SK-N-SH treated with all-trans-retinoic acid at 6 μM for 48 hours (cell line): Measurements from ENCODE around the gene MNT.

Experiments
- ATAC-seq: fragments of 200-7000 bp; cut with Tn5 transposase; 3 replicates; pipeline ENCODE4 v1.9.1; 2020; ENCODE audit warnings: mild to moderate bottlenecking, moderate library complexity
- ARNTL ChIP-seq: fragments of 450-650 bp; formaldehyde crosslinking; IDR thresholded peaks from 2 replicates; pipeline ENCODE4 v1.5.0; 2020; ENCODE audit warnings: low read depth, mild to moderate bottlenecking, moderate library complexity, borderline replicate concordance
- ESRRG ChIP-seq: fragments of 250-450 bp; sonication (Bioruptor Pico); IDR thresholded peaks from 2 replicates; pipeline ENCODE4 v1.6.1; 2021; ENCODE audit warnings: mild to moderate bottlenecking
- ISL1 ChIP-seq: fragments of 250-450 bp; sonication (Bioruptor Pico); IDR thresholded peaks from 2 replicates; pipeline ENCODE4 v2.1.2; 2022; ENCODE audit warnings: mild to moderate bottlenecking, moderate library complexity
- PPARA ChIP-seq: fragments of 250-450 bp; sonication (Bioruptor Pico); IDR thresholded peaks from 2 replicates; pipeline ENCODE4 v1.5.0; 2020; ENCODE audit warnings: mild to moderate bottlenecking, borderline replicate concordance
- RARB ChIP-seq: fragments of 250-450 bp; sonication (Bioruptor Pico); IDR thresholded peaks from 2 replicates; pipeline ENCODE4 v1.8.0; 2021; ENCODE audit warnings: mild to moderate bottlenecking, moderate library complexity
- TCF4 ChIP-seq: fragments of 250-450 bp; sonication (Bioruptor Pico); IDR thresholded peaks from 2 replicates; pipeline ENCODE4 v1.8.0; 2021; ENCODE audit warnings: mild to moderate bottlenecking, moderate library complexity, borderline replicate concordance
- TOX ChIP-seq: fragments of 250-450 bp; sonication (Bioruptor Pico); IDR thresholded peaks from 2 replicates; pipeline ENCODE4 v1.8.0; 2021; ENCODE audit warnings: mild to moderate bottlenecking, moderate library complexity, borderline replicate concordance
- ZC3H10 ChIP-seq: fragments of 250-450 bp; sonication (Bioruptor Pico); IDR thresholded peaks from 2 replicates; pipeline ENCODE4 v1.5.1; 2021; ENCODE audit warnings: mild to moderate bottlenecking, moderate library complexity
- ZFP30 ChIP-seq: fragments of 450-650 bp; formaldehyde crosslinking; IDR thresholded peaks from 2 replicates; pipeline ENCODE4 v1.5.0; 2022; ENCODE audit warnings: mild to moderate bottlenecking, moderate library complexity
- ZNF565 ChIP-seq: fragments of 450-650 bp; formaldehyde crosslinking; conservative IDR thresholded peaks from 2 replicates; pipeline ENCODE4 v1.5.0; 2020; ENCODE audit warnings: low read depth, mild to moderate bottlenecking, moderate library complexity
- TF ChIP-seq, protein P1 (sequence below): fragments of 250-450 bp; sonication (Bioruptor Pico); IDR thresholded peaks from 2 replicates; pipeline ENCODE4 v1.5.1; 2021; ENCODE audit warnings: mild to moderate bottlenecking, moderate library complexity
- TF ChIP-seq, protein P2 (sequence below): fragments of 250-450 bp; sonication (Bioruptor Pico); IDR thresholded peaks from 2 replicates; pipeline ENCODE4 v1.5.0; 2020; ENCODE audit warnings: mild to moderate bottlenecking, moderate library complexity
- TF ChIP-seq, protein P3 (sequence below): fragments of 250-450 bp; sonication (Bioruptor Pico); IDR thresholded peaks from 2 replicates; pipeline ENCODE4 v1.5.1; 2020; ENCODE audit warnings: low read depth, mild to moderate bottlenecking, moderate library complexity
- TF ChIP-seq, protein P4 (sequence below): fragments of 250-450 bp; sonication (Bioruptor Pico); IDR thresholded peaks from 2 replicates; pipeline ENCODE4 v1.8.0; 2020; ENCODE audit warnings: mild to moderate bottlenecking, moderate library complexity, borderline replicate concordance
- TF ChIP-seq, protein P5 (sequence below): fragments of 250-450 bp; sonication (Bioruptor Pico); IDR thresholded peaks from 2 replicates; pipeline ENCODE4 v1.8.0; 2021; ENCODE audit warnings: low read depth, mild to moderate bottlenecking, moderate library complexity, borderline replicate concordance

Gene MNT

DNA sequence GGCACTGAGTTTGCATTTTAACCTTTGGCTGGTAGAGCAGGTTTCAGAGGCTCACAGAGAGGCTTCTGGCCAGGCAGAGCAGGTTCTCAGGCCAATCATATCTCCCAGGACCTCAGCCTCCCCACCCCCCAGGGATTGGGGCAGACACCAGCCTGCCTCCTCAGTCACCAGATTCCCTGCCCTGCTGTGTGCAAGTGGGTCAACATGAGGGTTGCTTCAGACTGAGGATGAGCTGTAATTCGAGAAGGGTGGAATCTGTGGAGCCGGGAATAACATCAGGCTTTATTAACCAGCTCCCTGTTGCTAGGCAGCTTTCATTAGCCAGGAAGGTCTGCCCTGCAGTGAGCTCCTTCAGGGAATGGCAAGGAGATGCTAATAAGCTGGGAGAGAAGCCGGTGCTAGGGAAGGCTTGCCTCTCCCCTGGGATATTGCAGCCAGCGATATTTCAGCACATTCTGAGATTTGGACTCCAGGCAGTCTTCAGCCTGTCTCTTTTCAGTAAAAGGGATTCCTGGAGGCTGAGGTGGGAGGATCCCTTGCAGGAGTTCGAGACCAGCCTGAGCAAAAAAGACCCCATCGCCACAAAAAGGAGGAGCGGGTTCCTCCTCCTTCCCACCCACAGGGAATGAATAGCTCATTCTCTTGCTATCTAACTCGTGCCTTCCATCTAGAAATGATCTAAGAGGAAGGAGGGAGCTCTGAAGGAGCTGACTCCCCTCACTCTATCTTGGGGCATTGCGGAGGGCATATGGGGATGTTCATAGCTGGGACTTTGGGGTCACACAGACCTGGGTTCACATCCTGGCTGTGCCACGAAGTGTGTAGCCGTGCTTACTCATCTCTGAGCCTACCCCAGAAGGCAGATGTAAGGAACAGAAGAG lies 52.8 kb downstream of the MNT start:
- TF ChIP-seq, protein P1, sequence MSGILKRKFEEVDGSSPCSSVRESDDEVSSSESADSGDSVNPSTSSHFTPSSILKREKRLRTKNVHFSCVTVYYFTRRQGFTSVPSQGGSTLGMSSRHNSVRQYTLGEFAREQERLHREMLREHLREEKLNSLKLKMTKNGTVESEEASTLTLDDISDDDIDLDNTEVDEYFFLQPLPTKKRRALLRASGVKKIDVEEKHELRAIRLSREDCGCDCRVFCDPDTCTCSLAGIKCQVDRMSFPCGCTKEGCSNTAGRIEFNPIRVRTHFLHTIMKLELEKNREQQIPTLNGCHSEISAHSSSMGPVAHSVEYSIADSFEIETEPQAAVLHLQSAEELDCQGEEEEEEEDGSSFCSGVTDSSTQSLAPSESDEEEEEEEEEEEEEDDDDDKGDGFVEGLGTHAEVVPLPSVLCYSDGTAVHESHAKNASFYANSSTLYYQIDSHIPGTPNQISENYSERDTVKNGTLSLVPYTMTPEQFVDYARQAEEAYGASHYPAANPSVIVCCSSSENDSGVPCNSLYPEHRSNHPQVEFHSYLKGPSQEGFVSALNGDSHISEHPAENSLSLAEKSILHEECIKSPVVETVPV, result no peak
- TF ChIP-seq TCF4 (CRISPR knock-in tag), result no peak
- no peak for TF ChIP-seq ESRRG
- TF ChIP-seq ZC3H10, result no peak
- TF ChIP-seq, protein P2, sequence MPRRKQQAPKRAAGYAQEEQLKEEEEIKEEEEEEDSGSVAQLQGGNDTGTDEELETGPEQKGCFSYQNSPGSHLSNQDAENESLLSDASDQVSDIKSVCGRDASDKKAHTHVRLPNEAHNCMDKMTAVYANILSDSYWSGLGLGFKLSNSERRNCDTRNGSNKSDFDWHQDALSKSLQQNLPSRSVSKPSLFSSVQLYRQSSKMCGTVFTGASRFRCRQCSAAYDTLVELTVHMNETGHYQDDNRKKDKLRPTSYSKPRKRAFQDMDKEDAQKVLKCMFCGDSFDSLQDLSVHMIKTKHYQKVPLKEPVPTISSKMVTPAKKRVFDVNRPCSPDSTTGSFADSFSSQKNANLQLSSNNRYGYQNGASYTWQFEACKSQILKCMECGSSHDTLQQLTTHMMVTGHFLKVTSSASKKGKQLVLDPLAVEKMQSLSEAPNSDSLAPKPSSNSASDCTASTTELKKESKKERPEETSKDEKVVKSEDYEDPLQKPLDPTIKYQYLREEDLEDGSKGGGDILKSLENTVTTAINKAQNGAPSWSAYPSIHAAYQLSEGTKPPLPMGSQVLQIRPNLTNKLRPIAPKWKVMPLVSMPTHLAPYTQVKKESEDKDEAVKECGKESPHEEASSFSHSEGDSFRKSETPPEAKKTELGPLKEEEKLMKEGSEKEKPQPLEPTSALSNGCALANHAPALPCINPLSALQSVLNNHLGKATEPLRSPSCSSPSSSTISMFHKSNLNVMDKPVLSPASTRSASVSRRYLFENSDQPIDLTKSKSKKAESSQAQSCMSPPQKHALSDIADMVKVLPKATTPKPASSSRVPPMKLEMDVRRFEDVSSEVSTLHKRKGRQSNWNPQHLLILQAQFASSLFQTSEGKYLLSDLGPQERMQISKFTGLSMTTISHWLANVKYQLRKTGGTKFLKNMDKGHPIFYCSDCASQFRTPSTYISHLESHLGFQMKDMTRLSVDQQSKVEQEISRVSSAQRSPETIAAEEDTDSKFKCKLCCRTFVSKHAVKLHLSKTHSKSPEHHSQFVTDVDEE (CRISPR knock-in tag), result no peak
- peak; percentile 97 for ATAC-seq

DNA sequence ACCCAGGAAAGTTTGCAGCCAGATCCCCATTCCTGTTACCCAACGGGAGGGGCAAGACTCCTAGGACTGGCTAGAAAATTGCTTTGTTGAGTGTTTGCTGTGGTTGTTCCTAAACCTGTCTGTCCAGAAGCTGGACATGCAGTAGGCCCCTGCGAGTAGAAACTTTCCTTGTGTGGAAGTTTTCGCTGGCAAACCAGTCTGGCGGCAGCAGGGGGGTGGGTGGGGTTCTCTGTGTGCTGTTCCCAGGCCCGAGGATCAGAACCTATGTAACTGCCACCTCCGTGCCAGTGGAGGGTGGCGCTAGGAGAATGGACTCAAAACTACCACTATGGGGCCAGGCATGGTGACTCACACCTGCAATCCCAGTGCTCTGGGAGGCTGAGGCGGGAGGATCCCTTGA lies 54.4 kb downstream of the MNT start:
- TF ChIP-seq ESRRG, result no peak
- no peak for TF ChIP-seq TOX (CRISPR knock-in tag)
- TF ChIP-seq, protein P3, sequence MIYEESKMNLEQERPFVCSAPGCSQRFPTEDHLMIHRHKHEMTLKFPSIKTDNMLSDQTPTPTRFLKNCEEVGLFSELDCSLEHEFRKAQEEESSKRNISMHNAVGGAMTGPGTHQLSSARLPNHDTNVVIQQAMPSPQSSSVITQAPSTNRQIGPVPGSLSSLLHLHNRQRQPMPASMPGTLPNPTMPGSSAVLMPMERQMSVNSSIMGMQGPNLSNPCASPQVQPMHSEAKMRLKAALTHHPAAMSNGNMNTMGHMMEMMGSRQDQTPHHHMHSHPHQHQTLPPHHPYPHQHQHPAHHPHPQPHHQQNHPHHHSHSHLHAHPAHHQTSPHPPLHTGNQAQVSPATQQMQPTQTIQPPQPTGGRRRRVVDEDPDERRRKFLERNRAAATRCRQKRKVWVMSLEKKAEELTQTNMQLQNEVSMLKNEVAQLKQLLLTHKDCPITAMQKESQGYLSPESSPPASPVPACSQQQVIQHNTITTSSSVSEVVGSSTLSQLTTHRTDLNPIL, result no peak
- no peak for TF ChIP-seq PPARA (CRISPR knock-in tag)
- ATAC-seq, result no peak

DNA sequence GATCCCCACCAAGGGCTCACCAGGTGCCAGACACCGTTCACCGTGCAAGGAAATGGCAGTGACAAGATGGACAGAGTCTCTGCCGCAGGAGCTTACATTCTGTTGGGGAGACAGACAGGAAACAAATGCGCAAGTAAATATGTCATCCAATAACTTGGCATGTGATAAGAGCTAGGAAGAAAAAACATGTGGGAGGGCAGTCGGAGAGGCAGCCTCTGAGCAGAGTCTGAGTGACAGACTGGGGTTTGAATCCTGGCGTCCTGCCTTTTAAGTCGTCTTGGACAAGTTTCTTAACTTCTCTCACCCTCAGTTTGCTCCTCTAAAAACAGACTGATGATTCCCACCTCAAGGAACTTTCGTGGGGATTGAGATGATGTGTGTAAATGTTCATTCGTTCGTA lies 56.3 kb downstream of the MNT start:
- no peak for TF ChIP-seq ARNTL
- TF ChIP-seq, protein P3, result no peak

DNA sequence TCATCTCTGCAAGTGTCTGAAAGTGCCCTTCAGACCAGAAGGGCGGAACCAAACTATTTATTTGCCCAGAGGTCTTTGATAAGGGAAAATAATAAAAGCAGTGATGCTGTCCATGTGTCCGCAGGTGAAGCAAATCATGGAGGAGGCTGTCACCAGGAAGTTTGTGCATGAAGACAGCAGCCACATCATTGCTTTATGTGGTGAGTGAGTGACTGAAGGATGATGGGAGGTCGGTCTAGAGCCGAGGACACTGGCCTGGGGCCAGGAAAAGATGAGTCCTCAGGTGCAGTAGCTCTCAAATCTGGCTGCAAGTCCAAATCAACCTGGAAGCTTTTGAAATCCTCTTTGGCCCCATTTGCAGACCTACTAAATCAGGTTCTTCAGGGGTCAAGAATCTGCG lies 57.4 kb downstream of the MNT start:
- TF ChIP-seq, protein P1, result no peak
- TF ChIP-seq RARB (CRISPR knock-in tag) (no peak), ISL1 (CRISPR knock-in tag) (no peak), ZFP30 (CRISPR knock-in tag) (no peak), ZNF565 (no peak), ESRRG (no peak)
- TF ChIP-seq, protein P2 (CRISPR knock-in tag), result no peak
- TF ChIP-seq, protein P4, sequence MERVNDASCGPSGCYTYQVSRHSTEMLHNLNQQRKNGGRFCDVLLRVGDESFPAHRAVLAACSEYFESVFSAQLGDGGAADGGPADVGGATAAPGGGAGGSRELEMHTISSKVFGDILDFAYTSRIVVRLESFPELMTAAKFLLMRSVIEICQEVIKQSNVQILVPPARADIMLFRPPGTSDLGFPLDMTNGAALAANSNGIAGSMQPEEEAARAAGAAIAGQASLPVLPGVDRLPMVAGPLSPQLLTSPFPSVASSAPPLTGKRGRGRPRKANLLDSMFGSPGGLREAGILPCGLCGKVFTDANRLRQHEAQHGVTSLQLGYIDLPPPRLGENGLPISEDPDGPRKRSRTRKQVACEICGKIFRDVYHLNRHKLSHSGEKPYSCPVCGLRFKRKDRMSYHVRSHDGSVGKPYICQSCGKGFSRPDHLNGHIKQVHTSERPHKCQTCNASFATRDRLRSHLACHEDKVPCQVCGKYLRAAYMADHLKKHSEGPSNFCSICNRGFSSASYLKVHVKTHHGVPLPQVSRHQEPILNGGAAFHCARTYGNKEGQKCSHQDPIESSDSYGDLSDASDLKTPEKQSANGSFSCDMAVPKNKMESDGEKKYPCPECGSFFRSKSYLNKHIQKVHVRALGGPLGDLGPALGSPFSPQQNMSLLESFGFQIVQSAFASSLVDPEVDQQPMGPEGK (CRISPR knock-in tag), result no peak
- TF ChIP-seq, protein P5, sequence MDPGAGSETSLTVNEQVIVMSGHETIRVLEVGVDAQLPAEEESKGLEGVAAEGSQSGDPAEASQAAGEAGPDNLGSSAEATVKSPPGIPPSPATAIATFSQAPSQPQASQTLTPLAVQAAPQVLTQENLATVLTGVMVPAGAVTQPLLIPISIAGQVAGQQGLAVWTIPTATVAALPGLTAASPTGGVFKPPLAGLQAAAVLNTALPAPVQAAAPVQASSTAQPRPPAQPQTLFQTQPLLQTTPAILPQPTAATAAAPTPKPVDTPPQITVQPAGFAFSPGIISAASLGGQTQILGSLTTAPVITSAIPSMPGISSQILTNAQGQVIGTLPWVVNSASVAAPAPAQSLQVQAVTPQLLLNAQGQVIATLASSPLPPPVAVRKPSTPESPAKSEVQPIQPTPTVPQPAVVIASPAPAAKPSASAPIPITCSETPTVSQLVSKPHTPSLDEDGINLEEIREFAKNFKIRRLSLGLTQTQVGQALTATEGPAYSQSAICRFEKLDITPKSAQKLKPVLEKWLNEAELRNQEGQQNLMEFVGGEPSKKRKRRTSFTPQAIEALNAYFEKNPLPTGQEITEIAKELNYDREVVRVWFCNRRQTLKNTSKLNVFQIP (CRISPR knock-in tag), result no peak

More for the DNA sequence above, 56.3 kb downstream of the MNT start:
- no peak for ATAC-seq

More for the DNA sequence above, 57.4 kb downstream of the MNT start:
- ATAC-seq, result no peak
